WTC11 (cell line): ENCODE measurements around the gene RFC2.

Source experiments
- CREB1 ChIP-seq: sonication (generic); formaldehyde crosslinking; IDR thresholded peaks from 2 replicates; pipeline ENCODE4 v1.8.0; 2023; ENCODE audit warnings: mild to moderate bottlenecking, missing genetic modification reagents
- EMX1 ChIP-seq: fragments of 250-450 bp; sonication (Bioruptor Pico); IDR thresholded peaks from 2 replicates; pipeline ENCODE4 v1.8.0; 2021; ENCODE audit warnings: mild to moderate bottlenecking
- IRF2 ChIP-seq: sonication (generic); formaldehyde crosslinking; IDR thresholded peaks from 2 replicates; pipeline ENCODE4 v1.8.0; 2022; ENCODE audit warnings: low read depth, missing genetic modification reagents, borderline replicate concordance
- JUN ChIP-seq: sonication (generic); formaldehyde crosslinking; IDR thresholded peaks from 2 replicates; pipeline ENCODE4 v1.8.0; 2023; ENCODE audit warnings: mild to moderate bottlenecking, missing genetic modification reagents
- MXD4 ChIP-seq: fragments of 250-450 bp; sonication (Bioruptor Pico); IDR thresholded peaks from 2 replicates; pipeline ENCODE4 v1.8.0; 2021; ENCODE audit warnings: mild to moderate bottlenecking, moderate library complexity, borderline replicate concordance
- NFYB ChIP-seq: sonication (generic); formaldehyde crosslinking; conservative IDR thresholded peaks from 2 replicates; pipeline ENCODE4 v1.8.0; 2022; ENCODE audit warnings: low read depth, missing genetic modification reagents
- NR1H2 ChIP-seq: sonication (generic); formaldehyde crosslinking; IDR thresholded peaks from 2 replicates; pipeline ENCODE4 v1.9.0; 2021; ENCODE audit warnings: mild to moderate bottlenecking, moderate library complexity, missing genetic modification reagents
- ZNF121 ChIP-seq: sonication (generic); formaldehyde crosslinking; IDR thresholded peaks from 2 replicates; pipeline ENCODE4 v1.8.0; 2023; ENCODE audit warnings: missing genetic modification reagents
- TF ChIP-seq, protein P1 (sequence below): fragments of 200-600 bp; IDR thresholded peaks from 2 replicates; pipeline ENCODE4 v1.8.0; 2022; ENCODE audit warnings: antibody characterized with exemption
- TF ChIP-seq, protein P2 (sequence below): fragments of 250-450 bp; sonication (Bioruptor Pico); IDR thresholded peaks from 2 replicates; pipeline ENCODE4 v2.1.2; 2022; ENCODE audit warnings: mild to moderate bottlenecking, moderate library complexity
- TF ChIP-seq, protein P3 (sequence below): sonication (generic); formaldehyde crosslinking; IDR thresholded peaks from 2 replicates; pipeline ENCODE4 v1.8.1; 2022; ENCODE audit warnings: low read depth, mild to moderate bottlenecking, moderate library complexity, missing genetic modification reagents, borderline replicate concordance
- TF ChIP-seq, protein P4 (sequence below): sonication (generic); formaldehyde crosslinking; IDR thresholded peaks from 2 replicates; pipeline ENCODE4 v1.8.1; 2023; ENCODE audit warnings: mild to moderate bottlenecking, moderate library complexity, missing genetic modification reagents
- TF ChIP-seq, protein P5 (sequence below): fragments of 250-450 bp; sonication (Bioruptor Pico); IDR thresholded peaks from 2 replicates; pipeline ENCODE4 v1.9.0; 2021; ENCODE audit warnings: mild to moderate bottlenecking, borderline replicate concordance

DNA sequence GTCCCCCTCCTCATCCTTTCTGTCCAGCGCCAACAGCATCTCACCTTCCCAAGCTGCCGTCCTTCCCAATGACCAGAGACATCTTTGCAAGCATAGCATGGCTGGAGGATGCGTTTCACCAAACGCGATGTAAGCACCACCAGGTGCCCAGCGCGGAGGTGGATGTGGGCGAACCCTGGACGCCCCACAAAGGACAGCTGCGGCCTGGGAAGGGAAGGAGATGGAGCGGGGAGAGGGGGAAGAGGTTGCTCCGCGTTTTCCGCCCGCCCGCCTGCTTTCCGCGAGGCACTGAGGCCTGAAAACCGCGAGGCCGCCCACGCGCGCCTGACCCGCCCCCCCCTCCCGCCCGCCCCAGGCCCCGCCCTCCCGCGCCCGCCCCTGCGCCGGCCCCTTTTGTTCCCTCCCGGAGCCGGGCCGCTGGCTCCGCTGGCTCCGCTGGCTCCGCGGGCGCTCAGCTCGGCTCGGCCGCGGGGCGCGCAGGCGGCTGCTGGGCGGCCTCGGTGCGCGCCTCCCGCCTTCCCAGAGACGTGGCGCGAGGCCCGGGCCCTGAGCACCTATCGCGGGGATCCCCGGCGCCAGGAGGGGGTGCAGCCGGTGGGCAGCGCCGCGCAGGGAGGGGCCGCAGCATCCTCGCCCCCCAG lies 34.9 kb upstream of the RFC2 start, which contains the start of gene CLIP2:
- TF ChIP-seq, protein P1, sequence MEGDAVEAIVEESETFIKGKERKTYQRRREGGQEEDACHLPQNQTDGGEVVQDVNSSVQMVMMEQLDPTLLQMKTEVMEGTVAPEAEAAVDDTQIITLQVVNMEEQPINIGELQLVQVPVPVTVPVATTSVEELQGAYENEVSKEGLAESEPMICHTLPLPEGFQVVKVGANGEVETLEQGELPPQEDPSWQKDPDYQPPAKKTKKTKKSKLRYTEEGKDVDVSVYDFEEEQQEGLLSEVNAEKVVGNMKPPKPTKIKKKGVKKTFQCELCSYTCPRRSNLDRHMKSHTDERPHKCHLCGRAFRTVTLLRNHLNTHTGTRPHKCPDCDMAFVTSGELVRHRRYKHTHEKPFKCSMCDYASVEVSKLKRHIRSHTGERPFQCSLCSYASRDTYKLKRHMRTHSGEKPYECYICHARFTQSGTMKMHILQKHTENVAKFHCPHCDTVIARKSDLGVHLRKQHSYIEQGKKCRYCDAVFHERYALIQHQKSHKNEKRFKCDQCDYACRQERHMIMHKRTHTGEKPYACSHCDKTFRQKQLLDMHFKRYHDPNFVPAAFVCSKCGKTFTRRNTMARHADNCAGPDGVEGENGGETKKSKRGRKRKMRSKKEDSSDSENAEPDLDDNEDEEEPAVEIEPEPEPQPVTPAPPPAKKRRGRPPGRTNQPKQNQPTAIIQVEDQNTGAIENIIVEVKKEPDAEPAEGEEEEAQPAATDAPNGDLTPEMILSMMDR: no peak
- TF ChIP-seq MXD4 (CRISPR knock-in tag): no peak
- no peak for TF ChIP-seq JUN
- TF ChIP-seq, protein P2, sequence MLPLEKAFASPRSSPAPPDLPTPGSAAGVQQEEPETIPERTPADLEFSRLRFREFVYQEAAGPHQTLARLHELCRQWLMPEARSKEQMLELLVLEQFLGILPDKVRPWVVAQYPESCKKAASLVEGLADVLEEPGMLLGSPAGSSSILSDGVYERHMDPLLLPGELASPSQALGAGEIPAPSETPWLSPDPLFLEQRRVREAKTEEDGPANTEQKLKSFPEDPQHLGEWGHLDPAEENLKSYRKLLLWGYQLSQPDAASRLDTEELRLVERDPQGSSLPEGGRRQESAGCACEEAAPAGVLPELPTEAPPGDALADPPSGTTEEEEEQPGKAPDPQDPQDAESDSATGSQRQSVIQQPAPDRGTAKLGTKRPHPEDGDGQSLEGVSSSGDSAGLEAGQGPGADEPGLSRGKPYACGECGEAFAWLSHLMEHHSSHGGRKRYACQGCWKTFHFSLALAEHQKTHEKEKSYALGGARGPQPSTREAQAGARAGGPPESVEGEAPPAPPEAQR (CRISPR knock-in tag): no peak
- TF ChIP-seq CREB1 (CRISPR knock-in tag): no peak
- TF ChIP-seq, protein P3, sequence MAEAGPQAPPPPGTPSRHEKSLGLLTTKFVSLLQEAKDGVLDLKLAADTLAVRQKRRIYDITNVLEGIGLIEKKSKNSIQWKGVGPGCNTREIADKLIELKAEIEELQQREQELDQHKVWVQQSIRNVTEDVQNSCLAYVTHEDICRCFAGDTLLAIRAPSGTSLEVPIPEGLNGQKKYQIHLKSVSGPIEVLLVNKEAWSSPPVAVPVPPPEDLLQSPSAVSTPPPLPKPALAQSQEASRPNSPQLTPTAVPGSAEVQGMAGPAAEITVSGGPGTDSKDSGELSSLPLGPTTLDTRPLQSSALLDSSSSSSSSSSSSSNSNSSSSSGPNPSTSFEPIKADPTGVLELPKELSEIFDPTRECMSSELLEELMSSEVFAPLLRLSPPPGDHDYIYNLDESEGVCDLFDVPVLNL (CRISPR knock-in tag): no peak
- TF ChIP-seq, protein P4, sequence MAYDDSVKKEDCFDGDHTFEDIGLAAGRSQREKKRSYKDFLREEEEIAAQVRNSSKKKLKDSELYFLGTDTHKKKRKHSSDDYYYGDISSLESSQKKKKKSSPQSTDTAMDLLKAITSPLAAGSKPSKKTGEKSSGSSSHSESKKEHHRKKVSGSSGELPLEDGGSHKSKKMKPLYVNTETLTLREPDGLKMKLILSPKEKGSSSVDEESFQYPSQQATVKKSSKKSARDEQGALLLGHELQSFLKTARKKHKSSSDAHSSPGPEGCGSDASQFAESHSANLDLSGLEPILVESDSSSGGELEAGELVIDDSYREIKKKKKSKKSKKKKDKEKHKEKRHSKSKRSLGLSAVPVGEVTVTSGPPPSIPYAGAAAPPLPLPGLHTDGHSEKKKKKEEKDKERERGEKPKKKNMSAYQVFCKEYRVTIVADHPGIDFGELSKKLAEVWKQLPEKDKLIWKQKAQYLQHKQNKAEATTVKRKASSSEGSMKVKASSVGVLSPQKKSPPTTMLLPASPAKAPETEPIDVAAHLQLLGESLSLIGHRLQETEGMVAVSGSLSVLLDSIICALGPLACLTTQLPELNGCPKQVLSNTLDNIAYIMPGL (CRISPR knock-in tag): no peak; the same call in 1 of the 2 replicates
- no peak for TF ChIP-seq ZNF121 (CRISPR knock-in tag)
- no peak for TF ChIP-seq IRF2 (CRISPR knock-in tag)
- no peak for TF ChIP-seq NR1H2 (CRISPR knock-in tag)
- TF ChIP-seq EMX1 (CRISPR knock-in tag): no peak
- TF ChIP-seq, protein P5, sequence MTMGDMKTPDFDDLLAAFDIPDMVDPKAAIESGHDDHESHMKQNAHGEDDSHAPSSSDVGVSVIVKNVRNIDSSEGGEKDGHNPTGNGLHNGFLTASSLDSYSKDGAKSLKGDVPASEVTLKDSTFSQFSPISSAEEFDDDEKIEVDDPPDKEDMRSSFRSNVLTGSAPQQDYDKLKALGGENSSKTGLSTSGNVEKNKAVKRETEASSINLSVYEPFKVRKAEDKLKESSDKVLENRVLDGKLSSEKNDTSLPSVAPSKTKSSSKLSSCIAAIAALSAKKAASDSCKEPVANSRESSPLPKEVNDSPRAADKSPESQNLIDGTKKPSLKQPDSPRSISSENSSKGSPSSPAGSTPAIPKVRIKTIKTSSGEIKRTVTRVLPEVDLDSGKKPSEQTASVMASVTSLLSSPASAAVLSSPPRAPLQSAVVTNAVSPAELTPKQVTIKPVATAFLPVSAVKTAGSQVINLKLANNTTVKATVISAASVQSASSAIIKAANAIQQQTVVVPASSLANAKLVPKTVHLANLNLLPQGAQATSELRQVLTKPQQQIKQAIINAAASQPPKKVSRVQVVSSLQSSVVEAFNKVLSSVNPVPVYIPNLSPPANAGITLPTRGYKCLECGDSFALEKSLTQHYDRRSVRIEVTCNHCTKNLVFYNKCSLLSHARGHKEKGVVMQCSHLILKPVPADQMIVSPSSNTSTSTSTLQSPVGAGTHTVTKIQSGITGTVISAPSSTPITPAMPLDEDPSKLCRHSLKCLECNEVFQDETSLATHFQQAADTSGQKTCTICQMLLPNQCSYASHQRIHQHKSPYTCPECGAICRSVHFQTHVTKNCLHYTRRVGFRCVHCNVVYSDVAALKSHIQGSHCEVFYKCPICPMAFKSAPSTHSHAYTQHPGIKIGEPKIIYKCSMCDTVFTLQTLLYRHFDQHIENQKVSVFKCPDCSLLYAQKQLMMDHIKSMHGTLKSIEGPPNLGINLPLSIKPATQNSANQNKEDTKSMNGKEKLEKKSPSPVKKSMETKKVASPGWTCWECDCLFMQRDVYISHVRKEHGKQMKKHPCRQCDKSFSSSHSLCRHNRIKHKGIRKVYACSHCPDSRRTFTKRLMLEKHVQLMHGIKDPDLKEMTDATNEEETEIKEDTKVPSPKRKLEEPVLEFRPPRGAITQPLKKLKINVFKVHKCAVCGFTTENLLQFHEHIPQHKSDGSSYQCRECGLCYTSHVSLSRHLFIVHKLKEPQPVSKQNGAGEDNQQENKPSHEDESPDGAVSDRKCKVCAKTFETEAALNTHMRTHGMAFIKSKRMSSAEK (CRISPR knock-in tag): no peak
- TF ChIP-seq NFYB (CRISPR knock-in tag): no peak
